A549 (cell line): ENCODE results near the gene EAF2.

Source experiments
- POLR2A ChIP-seq: IDR thresholded peaks from 2 replicates; pipeline ENCODE4 v1.6.1; 2012; ENCODE audit warnings: mild to moderate bottlenecking, low read length
- ZNF302 ChIP-seq: fragments of 250-450 bp; sonication (Bioruptor Pico); IDR thresholded peaks from 2 replicates; pipeline ENCODE4 v1.9.0; 2021; ENCODE audit warnings: inconsistent platforms, mild to moderate bottlenecking, moderate library complexity
- TF ChIP-seq, protein P1 (sequence below): fragments of 200-600 bp; sonication (generic); IDR thresholded peaks from 2 replicates; pipeline ENCODE4 v1.6.1; 2016; ENCODE audit warnings: antibody characterized with exemption, mild to moderate bottlenecking, moderate library complexity
- TF ChIP-seq, protein P2 (sequence below): fragments of >200 bp; sonication (Bioruptor Twin); formaldehyde crosslinking; IDR thresholded peaks from 3 replicates; pipeline ENCODE4 v1.5.1; 2016

DNA sequence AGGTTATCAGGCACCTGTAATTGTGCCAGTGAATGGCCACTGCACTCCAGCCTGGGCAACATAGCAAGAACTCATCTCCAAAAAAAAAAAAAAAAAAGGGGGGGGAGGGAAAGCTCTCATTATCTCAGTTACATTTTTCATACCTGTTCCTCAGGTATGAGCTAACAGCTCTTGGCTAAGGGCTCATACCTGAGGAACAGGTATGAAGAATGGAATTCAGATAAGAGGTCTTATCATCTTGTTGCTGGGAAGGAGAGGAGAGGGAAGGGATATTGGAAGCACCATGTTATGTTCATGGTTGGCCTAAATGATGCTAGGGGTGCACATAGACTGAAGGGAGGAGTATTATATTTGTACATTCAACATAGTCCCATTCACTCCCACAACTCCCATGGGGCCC lies 61.8 kb downstream of the EAF2 start:
- TF ChIP-seq, protein P1, sequence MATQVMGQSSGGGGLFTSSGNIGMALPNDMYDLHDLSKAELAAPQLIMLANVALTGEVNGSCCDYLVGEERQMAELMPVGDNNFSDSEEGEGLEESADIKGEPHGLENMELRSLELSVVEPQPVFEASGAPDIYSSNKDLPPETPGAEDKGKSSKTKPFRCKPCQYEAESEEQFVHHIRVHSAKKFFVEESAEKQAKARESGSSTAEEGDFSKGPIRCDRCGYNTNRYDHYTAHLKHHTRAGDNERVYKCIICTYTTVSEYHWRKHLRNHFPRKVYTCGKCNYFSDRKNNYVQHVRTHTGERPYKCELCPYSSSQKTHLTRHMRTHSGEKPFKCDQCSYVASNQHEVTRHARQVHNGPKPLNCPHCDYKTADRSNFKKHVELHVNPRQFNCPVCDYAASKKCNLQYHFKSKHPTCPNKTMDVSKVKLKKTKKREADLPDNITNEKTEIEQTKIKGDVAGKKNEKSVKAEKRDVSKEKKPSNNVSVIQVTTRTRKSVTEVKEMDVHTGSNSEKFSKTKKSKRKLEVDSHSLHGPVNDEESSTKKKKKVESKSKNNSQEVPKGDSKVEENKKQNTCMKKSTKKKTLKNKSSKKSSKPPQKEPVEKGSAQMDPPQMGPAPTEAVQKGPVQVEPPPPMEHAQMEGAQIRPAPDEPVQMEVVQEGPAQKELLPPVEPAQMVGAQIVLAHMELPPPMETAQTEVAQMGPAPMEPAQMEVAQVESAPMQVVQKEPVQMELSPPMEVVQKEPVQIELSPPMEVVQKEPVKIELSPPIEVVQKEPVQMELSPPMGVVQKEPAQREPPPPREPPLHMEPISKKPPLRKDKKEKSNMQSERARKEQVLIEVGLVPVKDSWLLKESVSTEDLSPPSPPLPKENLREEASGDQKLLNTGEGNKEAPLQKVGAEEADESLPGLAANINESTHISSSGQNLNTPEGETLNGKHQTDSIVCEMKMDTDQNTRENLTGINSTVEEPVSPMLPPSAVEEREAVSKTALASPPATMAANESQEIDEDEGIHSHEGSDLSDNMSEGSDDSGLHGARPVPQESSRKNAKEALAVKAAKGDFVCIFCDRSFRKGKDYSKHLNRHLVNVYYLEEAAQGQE, result no peak
- TF ChIP-seq POLR2A (no peak), ZNF302 (CRISPR knock-in tag) (no peak)
- TF ChIP-seq, protein P2, sequence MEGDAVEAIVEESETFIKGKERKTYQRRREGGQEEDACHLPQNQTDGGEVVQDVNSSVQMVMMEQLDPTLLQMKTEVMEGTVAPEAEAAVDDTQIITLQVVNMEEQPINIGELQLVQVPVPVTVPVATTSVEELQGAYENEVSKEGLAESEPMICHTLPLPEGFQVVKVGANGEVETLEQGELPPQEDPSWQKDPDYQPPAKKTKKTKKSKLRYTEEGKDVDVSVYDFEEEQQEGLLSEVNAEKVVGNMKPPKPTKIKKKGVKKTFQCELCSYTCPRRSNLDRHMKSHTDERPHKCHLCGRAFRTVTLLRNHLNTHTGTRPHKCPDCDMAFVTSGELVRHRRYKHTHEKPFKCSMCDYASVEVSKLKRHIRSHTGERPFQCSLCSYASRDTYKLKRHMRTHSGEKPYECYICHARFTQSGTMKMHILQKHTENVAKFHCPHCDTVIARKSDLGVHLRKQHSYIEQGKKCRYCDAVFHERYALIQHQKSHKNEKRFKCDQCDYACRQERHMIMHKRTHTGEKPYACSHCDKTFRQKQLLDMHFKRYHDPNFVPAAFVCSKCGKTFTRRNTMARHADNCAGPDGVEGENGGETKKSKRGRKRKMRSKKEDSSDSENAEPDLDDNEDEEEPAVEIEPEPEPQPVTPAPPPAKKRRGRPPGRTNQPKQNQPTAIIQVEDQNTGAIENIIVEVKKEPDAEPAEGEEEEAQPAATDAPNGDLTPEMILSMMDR, result no peak
